SK-N-MC (cell line): Measurements from ENCODE around the gene CAMKMT.

Experiments used
- EZH2 ChIP-seq: fragments of 200-600 bp; sonication (generic); IDR thresholded peaks from one replicate; pipeline ENCODE4 v1.6.1; 2017; ENCODE audit warnings: antibody characterized with exemption
- FOXP2 ChIP-seq: optimal IDR thresholded peaks from 2 replicates; pipeline ENCODE3; 2011; ENCODE audit warnings: mild to moderate bottlenecking, moderate library complexity; ENCODE audit not compliant: insufficient read depth; ENCODE audit errors: extremely low read length, control extremely low read depth
- POLR2AphosphoS5 ChIP-seq: IDR thresholded peaks from 2 replicates; pipeline ENCODE4 v1.6.1; 2012; ENCODE audit warnings: mild to moderate bottlenecking, low read depth, low read length, borderline replicate concordance

- no peak for TF ChIP-seq POLR2AphosphoS5
- TF ChIP-seq EZH2 = no peak
- TF ChIP-seq FOXP2 = no peak
Observed at GRCh38 chr2:44325897-44326296, 35.9 kb upstream of the CAMKMT start.
